ENCODE measurements around the gene YWHAQ.
"Not testable (repeated sequence)": the region's sequence is repeated elsewhere in the genome, so short reads cannot be mapped to it uniquely, and the experiment has no call there.

YWHAQ gene

DNA sequence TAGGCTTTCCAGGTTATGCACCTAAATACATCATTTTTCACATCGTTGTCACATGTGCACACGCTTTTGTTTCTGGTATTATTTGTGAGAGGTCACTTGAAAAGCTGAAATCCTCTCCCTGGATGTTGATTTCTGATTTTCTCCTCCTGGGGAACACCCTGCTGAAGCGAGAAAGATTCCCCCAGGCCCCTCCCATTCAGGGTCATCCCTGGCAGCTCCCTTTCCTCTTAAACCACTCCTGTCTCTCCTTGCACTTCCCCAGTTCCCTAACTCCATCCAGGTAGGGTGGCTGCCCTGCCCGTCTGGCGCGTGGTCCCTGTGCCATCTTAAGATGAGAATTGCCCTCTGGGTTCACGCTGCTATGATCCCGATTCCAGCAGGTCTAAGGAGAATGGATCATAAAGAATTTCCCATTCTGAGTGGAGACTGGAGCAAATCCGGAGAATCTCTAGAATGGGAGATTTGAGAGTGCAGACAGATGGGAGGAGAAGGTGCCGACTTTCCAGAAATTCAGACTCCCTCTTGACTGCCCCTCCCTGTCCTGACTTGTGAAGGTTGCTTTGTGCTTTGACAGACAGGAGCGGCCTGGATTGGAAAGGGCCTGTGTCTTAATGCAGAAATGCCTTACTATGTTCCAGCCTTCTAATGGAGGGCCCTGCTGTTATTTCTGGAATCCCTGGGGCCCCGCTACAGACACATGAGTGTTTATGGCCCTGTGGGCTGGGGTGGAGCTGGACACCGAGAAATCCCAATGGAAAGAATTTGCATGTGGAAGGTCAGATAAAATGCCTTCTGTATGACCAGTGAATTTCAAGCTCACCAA lies 1.3 kb upstream of the YWHAQ start:
- no peak for DNase-seq

DNA sequence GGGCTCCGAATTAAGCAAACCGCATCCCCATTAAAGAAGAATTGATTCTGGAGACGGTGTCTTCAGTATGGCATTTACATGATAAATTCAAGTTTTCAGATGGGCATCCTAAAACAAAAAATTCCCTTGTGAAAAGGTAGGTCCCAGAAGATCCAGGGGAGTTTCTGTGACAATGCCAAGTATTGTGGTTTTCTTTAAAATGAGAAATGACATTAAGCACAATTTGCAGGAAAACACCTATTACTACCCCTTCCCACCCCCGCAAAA lies 689 bp upstream of the YWHAQ start:
- DNase-seq = no peak

DNA sequence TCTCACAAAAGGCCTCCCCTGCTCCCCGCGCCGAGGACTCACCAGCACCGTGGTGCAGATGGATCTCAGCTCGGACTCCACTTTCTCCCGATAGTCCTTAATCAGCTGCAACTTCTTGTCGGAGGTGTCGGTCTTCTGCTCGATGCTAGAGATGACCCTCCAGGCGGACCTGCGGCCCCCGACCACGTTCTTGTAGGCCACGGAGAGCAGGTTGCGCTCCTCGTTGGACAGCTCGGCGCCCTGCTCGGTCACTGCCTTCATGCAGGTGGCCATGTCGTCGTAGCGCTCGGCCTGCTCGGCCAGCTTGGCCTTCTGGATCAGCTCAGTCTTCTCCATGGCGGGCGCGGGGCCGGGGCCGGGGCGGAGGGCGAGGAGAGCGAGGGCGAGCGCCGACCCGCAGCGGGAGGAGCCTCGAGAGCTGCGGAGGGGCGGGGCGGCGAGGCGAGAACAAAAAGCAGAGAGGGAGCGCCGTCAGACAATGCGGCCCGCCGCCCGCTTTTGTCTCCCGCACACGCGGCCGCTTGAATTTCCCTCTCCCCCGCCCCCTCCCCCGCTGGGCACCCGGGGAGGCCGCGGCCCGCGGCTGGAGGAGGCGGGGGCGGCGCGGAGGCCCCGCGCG lies 571 bp downstream of the YWHAQ start:
- peak; percentile 62 for DNase-seq

DNA sequence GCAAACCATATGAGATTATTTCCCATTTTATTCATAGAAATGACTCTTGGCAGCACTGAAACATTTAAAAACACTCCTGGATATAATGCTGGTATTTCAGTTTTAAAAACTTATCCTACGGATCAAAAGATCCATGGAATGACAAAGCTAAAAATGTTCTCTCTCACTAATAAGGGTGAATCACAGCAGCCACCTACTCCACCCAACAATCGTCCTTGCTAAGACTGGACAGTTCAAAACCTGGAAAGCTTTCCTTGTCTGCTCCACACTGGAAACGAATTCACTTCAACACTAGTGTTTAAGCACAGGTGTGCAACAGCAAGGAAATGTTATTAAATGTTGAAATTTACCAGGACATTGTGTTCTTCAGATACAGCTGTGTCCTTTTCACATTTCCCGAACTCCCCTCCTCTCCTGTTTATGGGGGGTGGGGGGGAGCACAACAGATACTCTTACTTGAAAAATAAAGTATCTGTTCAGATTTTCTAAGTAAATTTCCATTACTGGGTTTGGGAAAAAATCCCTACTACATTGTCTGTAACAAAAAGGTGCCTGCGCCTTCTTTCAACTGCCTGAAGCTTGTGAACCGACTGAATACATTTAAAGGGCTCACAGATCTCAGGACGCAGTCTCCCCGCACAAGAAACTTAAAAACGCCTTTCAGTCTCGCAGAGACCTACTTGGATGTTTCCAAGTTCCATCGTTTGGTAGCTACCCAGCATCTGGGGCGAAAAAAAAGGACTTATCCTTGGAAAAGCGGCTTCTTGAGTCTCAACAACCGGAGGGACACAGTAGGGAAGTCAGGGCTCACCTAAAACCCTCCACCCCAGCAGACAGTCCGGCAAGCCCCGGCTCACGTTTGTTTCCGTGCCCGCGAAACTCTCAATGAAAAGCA lies 1.3 kb downstream of the YWHAQ start:
- no peak for DNase-seq

DNA sequence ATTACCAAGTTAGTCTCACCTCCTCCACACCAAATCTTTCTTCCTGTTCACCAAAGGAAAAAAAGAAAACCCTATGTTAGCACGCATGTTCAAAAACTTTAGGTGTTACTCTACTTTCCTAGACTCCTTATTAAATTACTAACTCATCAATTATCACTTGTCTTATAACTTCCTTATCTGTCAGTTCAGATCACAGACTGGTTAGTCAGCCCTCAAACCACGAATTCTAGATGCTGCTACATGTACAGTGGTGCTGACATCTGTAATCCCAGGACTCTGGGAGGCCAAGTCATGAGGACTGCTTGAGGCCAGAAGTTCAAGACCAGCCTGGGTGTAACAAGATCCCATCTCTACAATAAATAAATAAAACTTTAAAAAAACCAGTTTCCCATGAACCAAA lies 3.5 kb downstream of the YWHAQ start:
- DNase-seq = no peak

DNA sequence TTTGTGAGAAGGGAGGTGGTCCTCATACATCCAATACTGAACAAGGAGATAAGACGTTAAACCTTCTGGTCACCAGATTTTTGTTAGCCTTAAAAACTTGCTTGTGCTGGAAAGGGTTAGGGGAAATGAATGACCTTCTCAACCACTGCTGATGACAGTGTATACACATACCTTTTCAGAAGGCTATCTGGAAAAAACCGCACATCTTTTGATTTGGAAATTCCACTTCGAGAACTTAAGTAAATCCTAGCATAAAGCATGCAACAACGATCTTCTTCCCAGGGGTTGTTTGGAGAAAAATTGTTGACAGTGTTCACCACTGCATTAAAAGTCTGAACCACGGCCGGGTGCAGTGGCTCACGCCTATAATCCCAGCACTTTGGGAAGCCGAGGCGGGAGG lies 7.6 kb downstream of the YWHAQ start:
- DNase-seq = no peak

DNA sequence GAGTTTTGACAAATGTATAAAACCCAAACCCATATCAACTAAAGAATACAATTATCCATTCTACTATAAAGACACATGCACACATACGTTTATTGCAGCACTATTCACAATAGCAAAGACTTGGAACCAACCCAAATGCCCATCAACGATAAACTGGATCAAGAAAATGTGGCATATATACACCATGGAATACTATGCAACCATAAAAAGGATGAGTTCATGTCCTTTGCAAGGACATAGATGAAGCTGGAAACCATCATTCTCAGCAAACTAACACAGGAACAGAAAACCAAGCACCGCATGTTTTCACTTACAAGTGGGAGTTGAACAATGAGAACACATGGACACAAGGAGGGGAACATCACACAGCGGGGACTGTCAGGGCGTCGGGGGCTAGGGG lies 9.1 kb downstream of the YWHAQ start:
- not testable (repeated sequence) for DNase-seq

DNA sequence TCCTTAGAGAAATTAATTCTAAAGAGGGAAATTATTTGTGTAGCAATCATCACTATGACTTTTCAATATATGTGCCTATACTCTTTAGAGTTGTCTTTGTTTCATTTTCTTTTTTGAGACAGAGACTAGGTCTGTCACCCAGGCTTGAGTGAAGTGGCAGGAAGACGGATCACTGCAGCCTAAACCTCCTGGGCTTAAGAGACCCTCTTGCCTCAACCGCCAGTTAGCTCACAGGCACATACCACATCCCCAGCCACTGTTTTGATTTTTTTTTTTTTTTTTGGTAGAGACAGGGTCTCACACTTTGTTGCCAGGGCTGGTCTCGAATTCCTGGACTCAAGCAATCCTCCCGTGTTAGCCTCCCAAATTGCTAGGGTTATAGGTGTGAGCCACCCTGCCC lies 12.4 kb downstream of the YWHAQ start:
- no peak for DNase-seq

DNA sequence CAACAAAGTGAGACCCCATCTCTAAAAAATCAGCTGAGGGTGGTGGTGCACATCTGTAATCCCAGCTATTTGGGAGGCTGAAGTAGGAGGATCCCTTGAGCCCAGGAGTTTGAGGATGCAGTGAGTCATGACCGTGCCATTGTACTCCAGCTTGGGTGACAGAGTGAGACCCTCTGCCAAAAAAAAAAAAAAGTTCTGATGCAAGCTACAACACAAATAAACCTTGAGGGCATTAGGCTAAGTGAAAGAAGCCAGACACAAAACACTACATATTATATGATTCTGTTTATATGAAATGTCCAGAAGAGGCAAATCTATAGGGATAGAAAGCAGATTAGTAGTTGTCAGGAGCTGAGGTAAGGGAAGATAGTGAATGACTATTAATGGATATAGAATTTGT lies 13.0 kb downstream of the YWHAQ start:
- DNase-seq = no peak

DNA sequence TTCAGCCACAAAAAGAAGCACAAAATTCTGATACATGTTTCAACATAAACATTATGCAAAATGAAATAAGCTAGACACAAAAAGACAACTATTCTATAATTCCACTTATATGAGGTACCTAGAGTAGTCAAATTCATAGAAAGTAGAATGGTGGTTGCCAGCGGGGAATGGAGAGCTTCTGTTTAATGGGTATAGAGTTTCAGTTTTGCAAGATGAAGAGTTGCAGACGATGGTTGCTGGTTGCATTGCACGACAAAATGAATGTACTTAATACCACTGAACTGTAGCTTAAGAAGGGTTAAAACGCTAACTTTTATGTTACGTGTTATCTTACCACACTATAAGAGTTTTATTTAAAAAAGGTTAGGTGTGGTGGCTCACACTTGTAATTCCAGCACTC lies 13.5 kb downstream of the YWHAQ start:
- DNase-seq = no peak

DNA sequence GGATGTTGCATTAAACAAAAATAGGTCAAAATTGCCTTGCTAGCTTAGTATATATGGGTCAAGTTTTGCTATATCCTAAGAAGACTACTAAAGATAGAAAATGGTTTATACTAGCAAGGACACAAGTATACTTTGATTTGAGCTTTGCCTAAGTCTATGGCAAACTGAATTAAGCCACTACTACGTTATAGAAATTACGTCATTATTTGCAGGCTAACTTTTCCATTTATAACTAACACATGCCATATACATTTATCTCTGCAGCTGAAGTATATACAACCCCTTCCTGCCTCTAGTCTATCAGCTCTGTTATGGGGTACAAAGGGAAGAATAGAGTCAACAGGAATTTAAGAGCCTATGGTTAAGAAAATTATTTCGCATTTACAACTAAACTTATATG lies 16.2 kb downstream of the YWHAQ start:
- no peak for DNase-seq

DNA sequence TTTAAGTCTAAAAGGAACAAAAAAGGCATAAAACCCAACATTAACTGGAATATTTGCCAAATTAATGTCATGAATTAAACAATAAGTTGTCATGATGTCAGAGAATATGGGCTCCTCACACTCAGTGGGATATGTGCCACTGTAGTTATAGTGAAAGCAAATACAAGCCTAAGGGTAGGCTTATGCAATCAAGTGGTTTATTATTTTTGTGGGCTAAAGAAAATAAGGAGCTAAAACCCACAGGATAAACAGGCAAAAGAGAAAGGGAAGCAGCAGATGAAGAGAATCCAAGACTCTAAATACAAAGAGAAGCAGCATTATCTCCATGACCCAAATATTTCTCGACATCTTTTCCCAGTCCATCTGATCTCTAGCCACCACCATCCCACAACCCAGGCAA lies 17.5 kb downstream of the YWHAQ start:
- DNase-seq = no peak

DNA sequence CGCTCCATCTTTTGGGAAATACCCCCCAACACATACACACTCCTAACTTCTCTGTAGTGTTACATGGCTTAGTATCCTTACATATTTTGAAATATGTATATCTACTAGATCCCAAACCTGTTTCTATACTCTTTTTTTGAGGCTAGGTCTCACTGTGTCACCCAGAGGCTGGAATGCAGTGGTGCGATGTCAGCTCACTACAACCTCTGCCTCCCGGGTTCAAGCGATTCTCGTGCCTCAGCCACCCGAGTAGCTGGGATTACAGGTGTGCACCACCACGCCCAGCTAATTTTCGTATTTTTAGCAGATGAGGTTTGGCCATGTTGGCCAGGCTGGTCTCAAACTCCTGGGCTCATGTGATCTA lies 19.3 kb downstream of the YWHAQ start:
- not testable (repeated sequence) for DNase-seq

DNA sequence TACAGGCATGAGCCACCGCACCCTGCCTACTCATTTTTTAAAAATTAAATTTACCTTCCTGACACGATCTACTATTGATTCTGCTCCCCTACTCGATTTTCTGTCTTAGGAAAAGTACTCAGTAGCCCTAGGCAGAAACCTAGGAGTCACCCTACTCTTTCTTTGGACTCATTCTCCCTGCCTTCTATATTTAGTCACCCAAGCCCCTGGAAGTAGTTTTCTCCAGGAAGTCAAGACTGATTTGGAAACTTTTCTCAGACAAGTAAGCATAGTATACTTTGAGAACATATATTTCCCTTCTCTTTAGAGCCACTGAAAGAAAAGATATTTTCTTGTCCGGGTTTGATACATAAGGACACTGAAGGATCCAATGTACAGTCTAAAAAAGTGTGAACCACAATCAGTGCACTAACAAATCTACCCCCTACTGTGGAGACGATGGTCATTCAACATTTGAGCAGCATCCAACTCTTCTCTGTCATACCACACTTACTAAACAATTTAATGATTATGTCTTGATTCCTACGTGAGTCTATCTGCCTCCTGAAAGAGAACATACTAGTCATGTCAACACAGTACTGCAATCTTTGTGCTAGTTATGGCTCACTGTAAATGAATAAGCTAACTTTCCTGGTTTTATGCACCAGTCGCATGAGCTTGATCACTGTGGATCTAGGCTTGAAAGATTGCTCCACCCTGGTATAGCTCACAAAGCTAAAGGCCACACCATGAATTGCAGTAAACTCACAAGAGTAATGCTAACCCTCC lies 19.8 kb downstream of the YWHAQ start:
- DNase-seq = no peak

DNA sequence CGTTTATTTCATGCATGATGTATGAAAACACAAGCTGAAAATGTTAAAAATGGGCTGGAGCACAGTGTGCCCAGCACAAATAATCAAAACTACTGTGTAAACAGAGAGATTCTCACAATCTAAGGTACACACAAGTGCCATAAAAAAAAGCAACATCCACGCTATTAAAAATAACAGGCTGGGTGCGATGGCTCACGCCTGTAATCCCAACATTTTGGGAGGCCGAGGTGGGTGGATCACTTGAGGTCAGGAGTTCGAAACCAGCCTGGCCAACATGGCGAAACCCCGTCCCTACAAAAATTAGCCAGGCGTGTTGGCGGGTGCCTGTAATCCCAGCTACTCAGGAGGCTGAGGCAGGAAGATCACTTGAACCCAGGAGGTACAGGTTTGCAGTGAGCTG lies 22.3 kb downstream of the YWHAQ start:
- DNase-seq = not testable (repeated sequence)

DNA sequence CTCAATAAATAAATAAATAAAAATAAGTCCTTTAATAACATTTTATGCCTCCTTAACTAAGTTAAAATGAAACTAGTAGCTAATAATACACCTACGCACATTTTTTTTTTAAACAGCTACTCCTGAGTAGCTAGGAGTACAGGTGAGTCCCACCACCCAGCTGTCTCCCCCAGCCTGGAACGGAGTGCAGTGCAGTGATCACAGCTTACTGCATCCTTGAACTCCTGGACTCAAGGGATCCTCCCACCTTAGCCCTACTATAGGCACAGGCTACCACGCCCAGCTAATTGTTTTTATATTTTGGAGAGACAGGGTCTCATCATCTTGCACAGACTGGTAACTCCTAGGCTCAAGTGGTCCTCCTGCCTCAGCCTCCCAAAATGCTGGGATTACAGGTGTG lies 28.4 kb downstream of the YWHAQ start:
- DNase-seq = no peak

DNA sequence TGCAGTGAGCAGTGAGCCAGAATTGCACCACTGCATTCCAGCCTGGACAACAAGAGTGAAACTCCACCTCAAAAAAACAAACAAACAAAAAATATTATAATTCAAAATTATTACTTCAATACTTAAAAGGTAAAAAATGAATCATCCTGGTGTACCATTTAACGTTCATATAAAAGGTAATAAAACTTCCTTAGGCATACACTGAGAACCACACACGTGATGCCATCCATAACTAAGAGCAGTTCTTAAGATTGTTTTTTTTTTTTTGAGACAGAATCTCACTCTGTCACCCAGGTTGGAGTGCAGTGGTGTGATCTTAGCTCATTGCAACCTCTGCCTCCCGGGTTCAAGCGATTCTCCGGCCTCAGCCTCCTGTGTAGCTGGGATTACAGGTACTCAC lies 29.4 kb downstream of the YWHAQ start:
- DNase-seq = no peak

DNA sequence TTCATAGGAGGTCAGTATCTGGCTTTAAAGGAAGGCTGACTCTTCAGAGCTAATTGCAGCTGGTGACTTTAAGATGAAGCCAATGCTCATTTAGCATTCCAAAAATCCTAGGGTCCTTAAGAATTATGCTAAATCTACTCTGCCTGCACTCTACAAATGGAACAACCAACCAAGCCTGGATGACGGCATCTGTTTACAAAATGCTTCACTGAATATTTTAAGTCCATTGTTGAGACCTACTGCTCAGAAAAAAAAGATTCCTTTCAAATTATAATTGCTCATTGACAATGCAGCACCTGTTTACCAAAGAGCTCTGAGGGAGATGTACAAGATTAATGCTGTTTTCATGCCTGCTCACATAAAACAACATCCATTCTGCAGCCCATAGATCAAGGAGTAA lies 31.4 kb downstream of the YWHAQ start:
- DNase-seq = no peak

DNA sequence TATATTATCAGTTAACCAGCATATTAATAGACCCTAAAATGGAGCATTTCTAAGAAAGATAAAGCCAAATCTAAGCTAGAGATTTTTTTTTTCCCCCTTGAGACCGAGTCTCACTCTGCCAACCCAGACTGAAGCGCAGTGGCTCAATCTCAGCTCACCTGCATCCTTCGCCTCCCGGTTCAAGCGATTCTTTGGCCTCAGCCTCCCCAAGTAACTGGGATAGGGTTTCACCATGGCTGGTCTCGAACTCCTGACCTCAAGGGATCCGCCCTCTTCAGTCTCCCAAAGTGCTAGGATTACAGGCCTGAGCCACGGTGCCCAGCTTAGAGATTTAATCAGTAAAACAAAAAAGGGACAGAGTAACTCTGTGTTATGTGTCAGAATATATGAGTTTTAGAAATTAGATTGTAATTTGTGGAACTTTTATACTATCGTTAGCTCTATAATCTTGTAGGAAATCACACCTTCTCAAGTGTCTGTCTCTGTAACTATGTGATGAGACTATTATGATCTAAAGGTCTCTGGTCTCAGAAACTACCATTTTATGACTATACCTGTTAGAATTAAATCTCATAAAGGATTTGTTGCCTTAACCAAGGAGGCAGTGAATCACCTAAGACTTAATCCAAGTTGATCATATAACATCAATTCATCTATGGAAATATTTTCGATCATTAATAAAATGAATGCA lies 34.0 kb downstream of the YWHAQ start:
- DNase-seq = no peak

DNA sequence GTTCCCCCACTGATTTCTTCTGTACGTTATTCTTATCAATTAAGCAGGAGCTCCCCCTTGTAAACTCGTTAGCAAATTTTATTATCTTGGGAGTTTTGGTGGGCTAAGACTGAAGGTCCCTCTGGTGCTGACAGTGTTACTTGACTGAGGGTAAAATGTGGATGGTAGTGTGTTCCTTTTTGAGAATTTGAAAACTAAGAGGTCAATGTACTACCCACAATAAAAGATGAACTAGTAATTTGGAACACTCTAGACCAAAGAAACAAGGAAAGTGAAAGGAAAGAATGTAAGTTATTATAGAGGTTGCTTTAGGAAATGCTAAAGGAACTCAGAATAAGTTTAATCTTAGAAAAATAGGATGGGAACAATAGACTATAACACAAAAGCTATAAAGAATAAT lies 35.1 kb downstream of the YWHAQ start:
- DNase-seq = no peak

DNA sequence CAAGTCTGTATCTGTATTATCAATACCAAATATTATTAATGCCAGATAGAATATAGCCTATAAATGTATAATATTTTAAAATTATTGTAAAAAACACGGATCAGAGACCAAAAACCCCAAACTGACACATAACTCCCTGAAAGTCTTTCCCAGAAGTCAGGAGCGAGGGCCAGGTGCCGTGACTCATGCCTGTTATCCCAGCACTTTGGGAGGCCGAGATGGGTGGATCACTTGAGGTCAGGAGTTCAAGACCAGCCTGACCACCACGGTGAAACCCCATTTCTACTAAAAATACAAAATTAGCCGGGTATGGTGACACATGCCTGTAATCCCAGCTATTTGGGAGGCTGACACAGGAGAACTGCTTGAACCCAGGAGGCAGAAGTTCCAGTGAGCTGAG lies 35.5 kb downstream of the YWHAQ start:
- not testable (repeated sequence) for DNase-seq

DNA sequence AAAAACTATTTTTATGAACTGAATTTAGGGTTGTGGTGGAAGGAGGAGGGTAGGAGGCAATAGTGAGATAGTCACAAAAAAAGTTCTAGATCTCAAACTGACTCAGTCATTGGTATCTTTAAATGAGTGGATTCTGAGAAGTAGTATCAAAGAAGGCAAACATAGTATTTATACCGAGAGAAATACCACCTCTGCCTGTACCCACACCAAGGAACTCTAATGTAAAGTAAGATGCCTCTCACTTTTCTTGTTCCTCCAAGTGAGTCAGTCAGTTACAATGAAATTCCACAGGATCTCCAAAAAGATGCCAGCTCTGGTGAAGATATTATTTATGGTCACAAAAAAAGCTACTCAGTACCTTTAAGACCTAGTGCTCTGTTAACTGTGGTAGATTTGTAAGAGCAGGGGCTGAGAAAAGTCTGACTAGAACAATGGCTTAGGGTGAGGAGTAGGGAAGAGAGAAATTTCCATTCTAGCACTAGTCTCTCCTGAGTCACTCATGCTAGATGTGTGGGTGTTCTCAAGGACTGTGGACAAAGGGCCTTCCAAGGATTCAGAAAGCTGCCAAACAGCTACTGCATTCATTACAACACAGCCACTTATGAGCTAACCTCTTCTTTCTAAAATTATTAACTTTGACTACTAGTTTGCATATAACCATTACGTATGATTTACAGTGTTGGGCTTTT lies 36.3 kb downstream of the YWHAQ start:
- DNase-seq = no peak

Data from DMS153 (cell line).